LNCAP (cell line): ENCODE data around the gene RPS6KB2.

ENCODE experiments used
- CTCF ChIP-seq: fragments of 450-650 bp; IDR thresholded peaks from 2 replicates; pipeline ENCODE4 v1.5.1; 2017; ENCODE audit warnings: mild to moderate bottlenecking

Gene RPS6KB2

GRCh38 chr11:67434395-67434881 lies 6.1 kb downstream of the RPS6KB2 start:
- no peak for TF ChIP-seq CTCF

DNA sequence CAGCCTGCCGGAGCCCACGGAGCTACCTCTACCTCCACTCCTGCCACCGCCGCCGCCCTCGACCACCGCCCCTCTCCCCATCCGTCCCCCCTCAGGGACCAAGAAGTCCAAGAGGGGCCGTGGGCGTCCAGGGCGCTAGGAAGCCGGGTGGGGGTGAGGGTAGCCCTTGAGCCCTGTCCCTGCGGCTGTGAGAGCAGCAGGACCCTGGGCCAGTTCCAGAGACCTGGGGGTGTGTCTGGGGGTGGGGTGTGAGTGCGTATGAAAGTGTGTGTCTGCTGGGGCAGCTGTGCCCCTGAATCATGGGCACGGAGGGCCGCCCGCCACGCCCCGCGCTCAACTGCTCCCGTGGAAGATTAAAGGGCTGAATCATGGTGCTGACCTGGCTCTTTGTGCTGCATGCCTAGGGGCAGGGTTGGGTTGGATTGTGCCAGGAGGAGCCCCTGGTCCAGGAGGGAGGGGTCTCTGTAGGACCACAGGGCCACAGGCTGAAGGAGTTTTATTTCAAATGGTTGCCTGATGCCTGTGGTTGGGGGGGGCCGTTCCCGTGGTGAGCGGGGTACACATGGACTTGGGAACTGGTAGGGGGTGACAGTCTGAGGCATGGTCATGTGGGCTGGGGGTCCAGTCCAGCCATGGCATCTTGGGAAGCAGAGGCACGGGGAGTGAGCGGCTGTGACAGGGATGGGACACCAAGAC lies 6.9 kb downstream of the RPS6KB2 start:
- TF ChIP-seq CTCF, result no peak

DNA sequence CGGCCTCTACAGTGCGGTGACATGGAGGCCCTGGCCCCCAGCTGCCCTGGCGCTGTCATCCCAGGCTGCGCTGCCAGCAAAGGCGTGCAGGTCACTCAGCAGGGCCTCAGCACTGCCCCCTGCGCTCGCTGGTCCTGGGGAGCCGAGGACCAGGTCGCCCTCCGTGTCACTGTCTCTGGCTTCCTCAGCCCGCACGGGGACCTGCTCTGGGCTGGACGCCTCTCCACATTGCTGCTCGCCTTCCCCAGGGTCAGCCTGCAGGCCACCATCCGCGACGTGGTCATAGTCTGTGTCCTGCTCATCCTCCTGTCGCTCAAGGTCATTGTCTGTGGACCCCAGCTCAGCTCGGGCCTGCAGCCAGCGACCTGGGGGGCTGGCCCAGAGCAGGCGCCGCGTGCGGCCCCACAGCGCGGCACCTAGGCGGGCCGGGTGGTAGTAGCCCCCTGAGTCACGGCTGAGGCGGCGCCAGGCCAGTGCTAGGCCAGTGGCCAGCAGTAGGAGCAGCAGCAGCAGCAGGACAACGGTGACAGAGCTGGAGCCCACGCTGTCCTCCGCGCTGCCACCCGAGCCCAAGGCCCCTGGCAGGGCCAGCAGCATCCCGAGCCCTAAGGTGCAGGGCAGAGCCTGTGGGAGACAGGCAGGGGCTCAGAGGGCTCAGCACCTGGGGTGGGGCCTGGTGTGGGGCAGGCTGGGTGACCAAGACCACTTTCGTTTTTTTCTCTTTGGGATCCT lies 7.6 kb downstream of the RPS6KB2 start:
- TF ChIP-seq CTCF, result no peak

DNA sequence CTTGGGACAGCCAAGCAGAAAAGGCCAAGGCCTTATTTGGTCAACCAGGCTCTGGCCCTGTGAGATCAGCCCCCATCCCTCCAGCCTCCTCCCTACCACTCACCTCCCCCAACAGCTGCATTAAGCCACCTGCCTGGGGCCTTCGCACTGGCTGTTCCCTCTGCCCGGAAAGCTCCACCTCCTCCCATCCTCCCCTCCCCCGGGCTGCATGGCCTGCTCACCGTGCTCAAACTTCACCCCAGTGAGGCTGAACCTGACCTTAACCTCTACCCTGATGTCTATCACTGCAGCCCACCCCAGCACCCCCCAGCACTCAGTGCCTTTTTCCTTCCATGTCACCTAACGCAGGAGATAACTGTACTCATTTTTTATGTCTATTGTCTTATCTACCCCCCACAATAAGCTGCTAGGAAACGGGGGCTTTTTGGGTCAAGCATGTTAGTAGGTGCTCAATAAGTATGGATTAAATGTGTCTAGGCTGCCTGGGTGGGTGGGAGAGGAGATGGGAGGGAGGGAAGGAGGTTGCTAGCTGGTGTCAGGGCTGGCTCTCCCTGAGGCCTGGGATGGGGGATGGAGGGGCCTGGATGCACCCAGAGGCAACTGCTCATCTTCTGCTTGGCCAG lies 8.3 kb downstream of the RPS6KB2 start:
- TF ChIP-seq CTCF, result no peak

DNA sequence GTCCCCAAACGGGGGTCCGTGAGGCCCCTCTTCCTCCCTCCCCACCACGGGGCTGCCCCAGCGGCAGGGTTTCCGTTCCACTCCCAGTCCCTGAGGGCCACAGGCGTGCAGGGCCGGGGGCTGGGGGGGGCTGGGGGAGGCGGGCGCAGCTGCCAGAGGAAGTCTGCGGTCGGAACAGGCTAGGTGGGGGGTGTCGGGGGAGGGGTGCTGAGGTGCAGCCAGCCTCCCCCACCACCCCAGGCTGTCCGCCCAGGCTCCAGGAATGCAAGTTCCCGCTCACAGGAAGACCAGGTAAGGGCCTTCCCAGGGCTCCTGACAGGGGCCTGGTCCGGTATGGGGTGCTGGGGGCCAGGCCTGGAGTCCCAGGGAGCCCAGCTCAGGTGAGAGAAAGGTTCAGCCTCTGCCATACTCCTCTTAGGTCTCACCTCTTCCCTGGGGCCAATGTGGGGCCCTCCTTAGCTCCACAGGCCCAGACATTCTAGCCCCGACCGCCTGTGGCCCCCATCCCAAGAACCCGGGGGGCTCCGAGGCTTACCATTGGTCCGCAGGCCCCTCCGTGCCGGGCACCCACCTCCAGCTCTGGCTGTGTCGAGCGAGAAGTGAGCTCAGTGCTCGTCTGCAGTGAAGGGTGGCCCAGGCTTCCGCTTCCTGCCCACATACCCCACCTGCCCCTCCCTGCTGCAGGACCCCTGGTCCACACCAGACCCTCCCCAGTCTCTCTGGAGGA lies 9.0 kb downstream of the RPS6KB2 start, which contains the start of gene PTPRCAP:
Gene PTPRCAP, minus strand, starts transcription at position 601 of the 727 bp plus-strand sequence. Its CDS starts 63 bp downstream, at position 538.
- no peak for TF ChIP-seq CTCF

GRCh38 chr11:67437809-67438157 lies 9.5 kb downstream of the RPS6KB2 start:
- TF ChIP-seq CTCF, result no peak
